Liver (tissue), 2 donors: Measurements from ENCODE around the gene TFDP2.

ENCODE experiments used
- CTCF ChIP-seq: fragments of 150-350 bp; IDR thresholded peaks from 2 replicates; pipeline ENCODE4 v1.5.1; 2017; ENCODE audit warnings: improper control_type of control experiment, low read depth, low read length; ENCODE audit not compliant: missing input control
- TF ChIP-seq, protein P1 (sequence below): IDR thresholded peaks from 2 replicates; pipeline ENCODE4 v1.6.1; 2016; ENCODE audit warnings: antibody characterized with exemption, mild to moderate bottlenecking
- TF ChIP-seq, protein P2 (sequence below): IDR thresholded peaks from 2 replicates; pipeline ENCODE4 v1.6.1; 2016; ENCODE audit warnings: antibody characterized with exemption
- donor health status: healthy.

GRCh38 chr3:142088522-142088921, 60.8 kb downstream of the TFDP2 start:
- TF ChIP-seq CTCF, result no peak
- TF ChIP-seq, protein P1, sequence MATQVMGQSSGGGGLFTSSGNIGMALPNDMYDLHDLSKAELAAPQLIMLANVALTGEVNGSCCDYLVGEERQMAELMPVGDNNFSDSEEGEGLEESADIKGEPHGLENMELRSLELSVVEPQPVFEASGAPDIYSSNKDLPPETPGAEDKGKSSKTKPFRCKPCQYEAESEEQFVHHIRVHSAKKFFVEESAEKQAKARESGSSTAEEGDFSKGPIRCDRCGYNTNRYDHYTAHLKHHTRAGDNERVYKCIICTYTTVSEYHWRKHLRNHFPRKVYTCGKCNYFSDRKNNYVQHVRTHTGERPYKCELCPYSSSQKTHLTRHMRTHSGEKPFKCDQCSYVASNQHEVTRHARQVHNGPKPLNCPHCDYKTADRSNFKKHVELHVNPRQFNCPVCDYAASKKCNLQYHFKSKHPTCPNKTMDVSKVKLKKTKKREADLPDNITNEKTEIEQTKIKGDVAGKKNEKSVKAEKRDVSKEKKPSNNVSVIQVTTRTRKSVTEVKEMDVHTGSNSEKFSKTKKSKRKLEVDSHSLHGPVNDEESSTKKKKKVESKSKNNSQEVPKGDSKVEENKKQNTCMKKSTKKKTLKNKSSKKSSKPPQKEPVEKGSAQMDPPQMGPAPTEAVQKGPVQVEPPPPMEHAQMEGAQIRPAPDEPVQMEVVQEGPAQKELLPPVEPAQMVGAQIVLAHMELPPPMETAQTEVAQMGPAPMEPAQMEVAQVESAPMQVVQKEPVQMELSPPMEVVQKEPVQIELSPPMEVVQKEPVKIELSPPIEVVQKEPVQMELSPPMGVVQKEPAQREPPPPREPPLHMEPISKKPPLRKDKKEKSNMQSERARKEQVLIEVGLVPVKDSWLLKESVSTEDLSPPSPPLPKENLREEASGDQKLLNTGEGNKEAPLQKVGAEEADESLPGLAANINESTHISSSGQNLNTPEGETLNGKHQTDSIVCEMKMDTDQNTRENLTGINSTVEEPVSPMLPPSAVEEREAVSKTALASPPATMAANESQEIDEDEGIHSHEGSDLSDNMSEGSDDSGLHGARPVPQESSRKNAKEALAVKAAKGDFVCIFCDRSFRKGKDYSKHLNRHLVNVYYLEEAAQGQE, result no peak
- TF ChIP-seq, protein P2, sequence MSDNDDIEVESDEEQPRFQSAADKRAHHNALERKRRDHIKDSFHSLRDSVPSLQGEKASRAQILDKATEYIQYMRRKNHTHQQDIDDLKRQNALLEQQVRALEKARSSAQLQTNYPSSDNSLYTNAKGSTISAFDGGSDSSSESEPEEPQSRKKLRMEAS, result no peak
